ENCODE data around the gene MUC12.
"Not testable (repeated sequence)": the region's sequence is repeated elsewhere in the genome, so short reads cannot be mapped to it uniquely, and the experiment has no call there.

- not testable (repeated sequence) for TF ChIP-seq CTCF (IDR thresholded peaks at IDR 0.05 in 4 of 5, conservative IDR thresholded peaks at IDR 0.05 in 1 of 5); POLR2A (IDR thresholded peaks at IDR 0.05)
Measured at GRCh38 chr7:100999334-100999733, 30.0 kb downstream of the MUC12 start.

Data from gastrocnemius medialis (tissue), 4 donors.